HG02678 (cell line): ENCODE data around the gene PEX11A.
A peak's percentile ranks its signal among the peaks of the same experiment; 100 is the strongest.
"Not testable (repeated sequence)": the region's sequence is repeated elsewhere in the genome, so short reads cannot be mapped to it uniquely, and the experiment has no call there.

Experiments used
- ATAC-seq: cut with Tn5 transposase; IDR thresholded peaks from one replicate; pipeline ENCODE4 v1.9.1; 2021; ENCODE audit warnings: mild to moderate bottlenecking, moderate library complexity; ENCODE audit not compliant: unreplicated experiment

The PEX11A gene, protein sequence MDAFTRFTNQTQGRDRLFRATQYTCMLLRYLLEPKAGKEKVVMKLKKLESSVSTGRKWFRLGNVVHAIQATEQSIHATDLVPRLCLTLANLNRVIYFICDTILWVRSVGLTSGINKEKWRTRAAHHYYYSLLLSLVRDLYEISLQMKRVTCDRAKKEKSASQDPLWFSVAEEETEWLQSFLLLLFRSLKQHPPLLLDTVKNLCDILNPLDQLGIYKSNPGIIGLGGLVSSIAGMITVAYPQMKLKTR

DNA sequence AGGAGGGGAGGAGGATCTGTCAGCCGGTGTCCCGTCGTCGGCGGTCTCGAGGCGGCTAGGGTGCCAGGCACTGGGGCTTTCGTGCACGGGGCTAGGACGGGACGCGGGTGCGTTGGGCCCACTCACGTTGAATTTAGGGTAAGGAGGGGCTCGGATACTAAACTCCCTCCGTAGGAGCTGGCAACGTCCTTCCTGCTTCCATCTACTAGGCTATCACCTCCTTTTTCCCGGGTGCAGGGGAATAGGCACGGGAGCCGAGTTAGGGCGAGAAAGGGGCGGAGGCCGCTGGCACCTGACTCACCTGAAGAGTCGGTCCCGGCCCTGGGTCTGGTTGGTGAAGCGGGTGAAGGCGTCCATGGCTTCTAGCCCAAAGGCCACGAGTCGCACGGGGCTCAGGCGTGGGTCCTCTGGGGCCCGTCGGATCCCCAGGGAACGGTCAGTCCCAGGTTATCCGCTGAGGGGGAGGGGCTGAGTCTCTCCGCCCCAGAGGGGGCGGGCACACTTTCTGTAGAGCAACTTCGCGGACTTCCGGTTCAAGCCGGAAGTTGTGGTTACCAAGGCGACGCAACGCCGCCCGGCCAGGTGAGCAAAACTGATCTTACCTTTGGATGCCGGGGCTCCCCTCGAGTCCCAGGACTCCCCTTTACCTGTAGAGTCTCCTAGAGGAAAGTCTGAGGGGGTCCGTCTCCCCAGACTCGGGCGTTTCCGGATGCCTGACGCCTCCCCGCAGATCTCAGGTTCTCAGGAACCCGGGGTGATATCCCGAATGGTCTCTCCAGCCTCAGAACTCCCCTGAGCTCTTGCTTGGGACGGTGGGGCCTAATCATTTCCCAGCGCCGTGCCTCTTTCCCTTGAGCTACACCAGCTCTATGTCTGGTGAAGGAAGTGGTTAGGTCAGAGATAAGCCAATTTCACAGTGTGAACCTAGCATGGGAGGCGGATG is at the start of gene PEX11A, which contains the start of gene WDR93:
TSS of gene PEX11A (minus strand) at position 479 of the 943 bp plus-strand sequence. CDS start at position 357, 122 bp downstream.
TSS of gene WDR93 (plus strand) at position 536 of the 943 bp plus-strand sequence. CDS start 10,936 bp downstream, outside the sequence.
- ATAC-seq, result peak; percentile 90

DNA sequence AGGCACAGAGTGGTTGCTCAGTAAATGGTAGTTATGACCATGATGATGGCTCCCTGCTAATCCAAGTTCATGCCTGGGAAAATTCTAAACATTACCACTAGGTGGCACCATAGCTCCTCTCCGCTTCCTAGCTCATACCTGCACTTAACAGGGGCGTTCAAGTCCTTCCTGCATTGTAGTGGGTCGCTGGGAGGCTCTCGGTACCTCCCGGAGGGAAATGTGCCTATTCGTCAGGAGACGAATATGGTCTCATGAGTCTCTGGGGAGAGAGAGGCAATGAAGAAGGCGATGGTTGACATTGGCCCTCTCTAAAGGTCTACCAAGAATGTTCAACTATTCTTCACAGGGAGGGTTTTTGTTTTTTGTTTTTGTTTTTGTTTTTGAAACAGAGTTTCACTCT is 49.6 kb upstream of the PEX11A start:
- ATAC-seq, result peak; percentile 63

DNA sequence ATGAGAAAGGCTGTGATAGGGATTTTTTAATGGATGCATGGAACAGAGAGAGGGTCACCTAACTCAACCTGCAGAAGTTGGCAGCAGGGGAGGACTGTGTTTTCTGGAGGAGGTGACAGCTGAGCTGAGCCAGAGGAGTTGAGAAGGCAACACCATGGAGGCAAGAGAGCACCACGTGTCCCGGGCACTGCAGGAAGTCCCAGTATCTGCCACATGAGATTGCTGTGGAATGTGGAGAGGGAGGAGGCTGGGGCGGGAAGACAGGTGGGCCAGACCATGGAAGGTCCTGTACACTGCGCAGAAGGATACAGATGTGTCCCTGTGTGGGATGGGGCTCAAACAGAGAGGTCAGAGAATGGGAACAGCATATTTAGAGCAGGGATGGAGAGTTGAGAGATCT is 45.2 kb upstream of the PEX11A start:
- no peak for ATAC-seq

DNA sequence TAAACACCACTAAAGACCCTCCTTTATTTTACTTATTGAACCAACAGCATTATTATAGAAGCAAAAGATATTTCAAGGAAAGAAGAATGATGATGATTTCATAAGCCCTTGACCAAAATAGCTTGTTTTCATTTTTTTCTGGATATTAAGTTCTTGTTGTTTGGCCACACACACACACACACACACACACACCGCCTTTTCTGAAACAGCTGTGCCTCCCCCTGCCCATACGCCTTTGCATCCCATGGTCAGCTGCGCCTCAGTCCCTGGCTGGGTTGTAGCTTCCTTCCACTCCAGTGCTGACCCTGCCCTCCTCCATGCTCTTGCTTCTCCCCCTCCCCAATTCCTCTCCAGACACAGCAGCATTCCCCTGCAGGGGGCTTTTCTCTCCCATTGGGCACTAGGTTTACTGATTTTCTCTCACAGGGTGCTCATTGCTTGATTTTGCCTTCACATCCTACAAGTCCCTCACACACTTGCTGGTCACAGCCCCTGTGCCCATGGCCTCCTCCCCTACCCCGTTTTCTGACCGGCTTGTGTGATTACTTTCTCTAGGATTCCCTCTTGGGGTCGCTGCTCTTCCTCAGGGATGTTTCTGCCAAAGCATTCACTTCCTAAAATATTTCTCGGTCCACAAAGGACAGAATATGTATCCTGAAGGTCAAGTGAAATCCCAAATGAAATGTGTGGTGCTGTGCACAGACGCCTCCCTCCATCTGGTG is 42.1 kb upstream of the PEX11A start:
- no peak for ATAC-seq

DNA sequence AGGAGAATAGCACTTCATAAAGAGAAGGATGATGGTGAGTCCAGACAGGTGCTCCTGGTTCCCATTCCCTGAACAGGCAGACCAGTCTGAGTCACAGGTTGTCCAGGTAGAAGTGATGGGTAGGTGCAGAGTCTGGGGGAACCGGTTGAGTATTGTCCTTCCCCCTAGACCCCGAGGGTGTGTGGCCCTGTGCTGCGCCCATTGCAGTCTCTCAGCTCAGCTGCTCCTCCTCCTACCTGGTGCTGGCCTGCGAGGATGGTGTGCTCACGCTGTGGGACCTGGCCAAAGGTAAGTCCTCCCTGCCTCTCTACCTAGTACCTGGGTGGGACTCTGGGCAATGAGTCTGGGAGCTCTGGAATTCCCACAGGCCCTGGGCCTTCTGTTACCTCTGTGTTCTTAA is 40.7 kb upstream of the PEX11A start:
- ATAC-seq, result no peak

DNA sequence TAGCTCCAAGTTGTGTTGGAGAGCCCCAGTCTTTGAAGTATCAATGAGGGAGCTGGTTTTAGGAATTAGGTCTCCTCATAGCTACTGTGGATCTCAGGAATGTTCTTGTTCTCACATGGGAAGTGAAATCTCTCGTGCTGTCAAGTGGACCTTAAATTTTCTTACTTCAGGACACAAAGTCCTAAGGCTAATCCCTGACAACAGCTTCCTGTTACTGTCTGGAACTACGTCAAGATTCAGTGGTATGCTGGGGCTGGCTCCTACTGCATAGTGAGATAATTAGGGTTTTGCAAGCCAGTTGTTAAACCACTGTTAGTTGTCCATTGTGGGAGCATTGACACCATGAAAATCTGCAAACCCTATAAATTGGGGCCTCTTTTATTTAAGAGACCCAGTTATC is 37.7 kb upstream of the PEX11A start:
- no peak for ATAC-seq

DNA sequence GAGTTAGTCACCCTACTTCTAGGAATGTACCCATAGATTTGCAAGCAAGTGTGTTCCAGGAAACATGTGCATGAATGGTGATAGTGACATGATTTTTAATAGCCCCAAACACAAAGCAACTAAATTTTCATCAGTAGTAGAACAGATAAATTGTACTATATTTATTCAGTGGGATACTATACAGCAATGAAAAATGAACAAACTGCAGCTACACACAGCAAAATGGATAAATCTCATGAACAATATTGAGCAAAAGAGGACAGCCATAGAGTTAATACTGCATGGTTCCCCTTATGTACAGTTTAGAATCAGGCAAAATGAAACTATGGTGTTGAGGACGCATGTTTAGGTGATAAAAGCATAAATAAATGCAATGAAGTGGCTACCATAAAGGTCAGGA is 34.5 kb upstream of the PEX11A start:
- ATAC-seq, result no peak

DNA sequence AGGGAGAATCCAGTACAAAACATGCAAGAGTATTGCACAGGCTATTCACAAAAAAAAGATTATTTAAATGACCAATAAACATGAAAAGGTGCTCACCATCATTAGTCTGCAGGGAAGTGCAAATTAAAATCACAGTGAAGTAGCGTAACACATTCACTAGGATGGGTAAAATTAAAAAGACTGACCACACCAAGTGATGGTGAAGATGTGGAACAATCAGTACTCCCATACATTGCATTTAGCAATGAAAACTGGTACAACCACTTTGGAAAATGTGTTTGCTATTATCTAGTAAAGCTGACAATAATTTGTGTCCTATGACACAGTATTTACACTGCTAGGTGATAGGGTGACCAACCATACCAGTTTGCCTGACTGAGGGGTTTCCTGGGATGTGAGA is 34.1 kb upstream of the PEX11A start:
- ATAC-seq, result no peak

DNA sequence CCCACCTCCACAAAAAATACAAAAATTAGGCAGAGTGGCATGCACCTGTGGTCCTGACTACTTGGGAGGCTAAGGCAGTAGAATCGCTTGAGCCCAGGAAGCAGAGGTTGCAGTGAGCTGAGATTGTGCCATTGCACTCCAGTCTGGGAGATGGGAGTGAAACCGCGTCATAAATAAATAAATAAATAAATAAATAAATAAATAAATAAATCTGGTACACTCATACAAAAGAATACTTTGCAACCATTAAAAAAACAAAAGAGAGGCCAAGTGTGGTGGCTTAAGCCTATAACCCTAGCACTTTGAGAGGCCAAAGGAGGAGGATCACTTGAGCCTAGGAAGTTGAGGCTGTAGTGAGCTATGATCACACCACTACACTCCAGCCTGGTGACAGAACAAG is 32.5 kb upstream of the PEX11A start:
- no peak for ATAC-seq

DNA sequence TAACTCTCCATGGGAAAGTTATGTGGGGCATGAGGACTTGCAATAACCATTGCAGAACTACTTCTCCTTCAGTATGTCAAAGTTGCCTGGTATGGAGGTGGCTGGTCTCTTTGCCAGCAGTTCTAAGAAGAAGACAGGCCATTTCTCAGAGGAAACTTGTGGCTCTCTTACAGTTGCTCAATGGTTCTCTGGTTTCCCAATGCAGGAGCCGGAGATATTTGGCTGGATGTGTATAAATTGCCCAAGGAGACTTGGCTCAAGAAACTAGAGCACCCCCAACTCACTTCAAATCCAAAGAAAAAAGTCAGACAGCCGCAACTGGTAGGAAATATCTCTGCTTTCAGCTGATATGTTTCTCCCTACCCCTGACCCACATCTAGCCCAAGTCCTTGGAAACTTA is 24.2 kb upstream of the PEX11A start:
- ATAC-seq, result no peak

DNA sequence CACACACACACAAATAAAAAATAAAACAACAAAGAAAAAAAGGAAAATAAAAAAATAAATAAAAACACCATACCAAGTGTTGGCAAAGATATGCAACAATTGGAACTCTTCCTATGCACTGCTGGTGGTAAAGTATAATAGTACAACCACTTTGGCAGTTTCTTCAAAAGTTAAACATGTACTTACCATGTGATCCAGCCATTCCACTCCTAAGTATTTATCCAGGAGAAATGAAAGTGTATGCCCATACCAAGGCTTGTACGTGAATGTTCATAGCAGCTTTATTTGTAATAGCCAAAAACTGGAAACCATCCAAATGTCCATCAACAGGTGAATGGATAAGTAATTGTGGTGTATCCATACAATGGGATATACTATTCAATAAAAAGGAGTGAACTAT is 17.0 kb upstream of the PEX11A start:
- no peak for ATAC-seq

DNA sequence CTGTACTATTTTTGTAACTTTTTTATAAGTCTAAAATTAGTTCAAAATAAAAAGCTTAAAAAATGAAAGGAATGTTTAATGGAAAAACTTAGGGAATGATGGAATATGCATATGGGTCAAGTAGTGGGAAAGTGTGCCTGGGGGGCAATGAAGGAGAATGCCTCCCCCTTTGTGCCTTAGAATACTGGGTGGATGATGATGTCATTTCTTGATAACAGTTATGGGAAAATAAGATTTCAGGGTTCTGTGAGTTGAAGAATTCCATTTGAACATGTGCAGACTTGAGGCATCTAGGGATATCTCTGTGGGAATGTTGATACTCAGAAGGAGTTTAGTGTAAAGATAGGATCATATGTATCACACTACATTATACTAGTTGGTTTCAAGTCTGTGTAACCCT is 13.9 kb upstream of the PEX11A start:
- ATAC-seq, result no peak

DNA sequence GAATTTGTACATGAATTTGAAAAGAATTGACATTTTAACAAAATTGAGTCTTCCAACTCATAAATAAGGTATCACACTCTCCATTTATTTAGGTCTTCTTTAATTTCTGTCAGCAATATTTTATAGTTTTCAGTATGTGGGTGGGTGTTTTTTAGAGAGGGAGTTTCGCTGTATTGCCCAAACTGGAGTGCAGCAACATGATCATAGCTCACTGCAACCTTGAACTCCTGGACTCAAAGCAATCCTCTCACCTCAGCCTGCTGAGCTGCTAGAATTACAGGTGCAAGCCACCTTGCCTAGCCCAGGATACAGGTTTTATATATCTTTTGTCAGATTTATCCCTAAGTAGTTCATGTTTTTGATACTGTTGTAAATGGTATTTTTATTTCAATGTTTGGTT is 4.6 kb upstream of the PEX11A start:
- ATAC-seq, result no peak

DNA sequence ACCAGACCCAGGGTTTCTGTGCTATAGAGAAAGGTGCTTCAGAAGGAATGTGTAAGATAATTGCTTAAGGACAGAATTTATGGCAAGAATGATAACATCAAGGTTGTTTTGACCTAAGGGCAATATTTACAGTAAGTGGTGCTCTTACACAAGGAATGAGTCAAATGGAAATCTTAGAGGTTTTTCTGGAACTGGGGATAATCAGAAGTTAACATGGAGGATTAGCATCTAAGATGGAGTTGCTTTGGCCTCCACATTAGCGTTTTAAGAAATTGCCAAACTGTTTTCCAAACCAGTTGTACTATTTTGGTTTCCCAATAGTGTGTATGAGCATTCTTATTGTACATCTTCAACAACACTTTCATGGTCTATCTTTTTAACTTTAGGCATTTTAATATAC is 3.1 kb upstream of the PEX11A start:
- no peak for ATAC-seq

DNA sequence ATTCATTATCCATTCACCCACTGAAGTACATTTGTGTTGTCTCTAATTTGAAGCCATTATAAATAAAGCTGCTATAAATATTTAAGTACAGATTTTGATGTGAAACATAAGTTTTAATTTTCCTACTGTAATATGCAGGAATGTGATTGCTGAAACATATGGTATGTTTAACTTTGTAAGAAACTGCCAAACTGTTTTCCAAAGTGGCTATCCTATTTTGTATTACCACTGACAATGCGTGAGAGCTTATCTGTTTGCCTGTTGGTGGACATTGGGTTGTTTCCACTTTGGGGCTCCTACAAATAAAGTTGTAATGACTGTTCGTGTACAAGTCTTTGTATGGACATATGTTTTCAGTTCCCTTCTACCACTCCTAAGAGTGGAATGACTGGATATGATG is 2.5 kb upstream of the PEX11A start:
- ATAC-seq, result no peak

DNA sequence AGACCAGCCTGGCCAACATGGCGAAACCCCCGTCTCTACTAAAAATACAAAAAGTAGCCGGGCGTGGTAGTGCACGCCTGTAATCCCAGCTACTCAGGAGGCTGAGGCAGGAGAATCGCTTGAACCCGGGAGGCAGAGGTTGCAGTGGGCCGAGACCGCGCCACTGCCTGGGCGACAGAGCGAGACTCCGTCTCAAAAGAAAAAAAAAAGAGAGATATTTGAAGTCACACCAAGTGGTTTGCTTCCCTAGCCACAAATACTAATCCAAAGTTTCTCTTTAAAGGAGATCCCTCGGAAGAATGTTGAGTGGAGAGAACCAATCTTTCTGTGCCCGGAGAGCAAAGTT is 651 bp downstream of the PEX11A start:
- not testable (repeated sequence) for ATAC-seq

DNA sequence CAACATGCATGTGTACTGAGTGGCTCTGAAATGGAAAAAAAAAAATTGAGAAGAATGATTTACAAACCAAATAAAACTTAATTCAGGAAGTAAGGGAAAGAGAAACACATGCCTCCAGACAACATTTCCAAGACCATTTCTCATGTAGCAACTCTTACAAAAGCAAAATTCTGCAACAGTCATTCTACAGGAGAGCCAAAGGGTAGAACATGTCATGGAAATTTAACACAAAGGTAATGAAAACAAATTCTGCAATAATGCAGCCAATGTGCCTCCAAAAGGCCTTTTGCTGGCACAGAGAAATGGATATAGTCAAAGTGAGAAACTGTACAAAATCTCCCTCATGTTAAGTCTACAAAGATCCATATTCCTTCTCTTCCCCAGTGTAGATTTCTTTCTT is 4.0 kb downstream of the PEX11A start:
- no peak for ATAC-seq

DNA sequence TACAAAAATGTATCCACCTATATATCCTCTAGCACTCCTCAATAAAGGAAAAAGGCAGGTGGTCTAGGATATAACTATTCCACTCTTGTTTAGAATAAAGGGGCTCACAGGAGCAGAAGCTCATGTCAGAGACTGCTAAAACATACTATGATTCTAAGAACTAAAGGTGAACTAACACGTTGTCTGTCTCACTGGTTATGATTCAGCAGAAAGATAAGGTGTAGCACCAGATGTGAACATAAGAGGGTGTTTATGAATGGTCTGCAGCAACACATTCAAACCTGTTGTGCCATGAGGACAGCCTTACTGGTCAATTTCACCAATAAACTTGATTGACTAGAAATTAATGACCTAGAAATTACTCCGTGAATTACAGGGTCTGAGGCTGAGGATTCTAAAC is 4.6 kb downstream of the PEX11A start:
- ATAC-seq, result no peak

DNA sequence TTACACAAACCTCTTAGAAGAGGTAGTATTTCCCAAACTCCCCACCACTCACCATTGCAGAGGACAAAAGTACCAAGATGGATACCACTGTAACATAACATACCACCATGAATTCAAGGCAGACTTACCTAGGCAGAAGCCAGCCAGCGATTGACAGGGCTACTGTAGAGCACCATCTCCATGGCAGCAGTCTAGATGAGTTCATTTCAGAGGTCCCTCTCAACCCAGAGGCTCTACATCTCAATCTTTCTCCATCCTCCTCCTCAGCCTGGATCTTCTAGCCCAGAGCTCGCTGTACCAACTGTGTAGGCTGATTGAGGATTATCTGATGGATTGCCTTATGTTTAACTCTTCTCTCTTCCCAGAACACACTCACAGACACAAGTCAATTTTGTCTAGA is 9.4 kb downstream of the PEX11A start:
- ATAC-seq, result no peak

DNA sequence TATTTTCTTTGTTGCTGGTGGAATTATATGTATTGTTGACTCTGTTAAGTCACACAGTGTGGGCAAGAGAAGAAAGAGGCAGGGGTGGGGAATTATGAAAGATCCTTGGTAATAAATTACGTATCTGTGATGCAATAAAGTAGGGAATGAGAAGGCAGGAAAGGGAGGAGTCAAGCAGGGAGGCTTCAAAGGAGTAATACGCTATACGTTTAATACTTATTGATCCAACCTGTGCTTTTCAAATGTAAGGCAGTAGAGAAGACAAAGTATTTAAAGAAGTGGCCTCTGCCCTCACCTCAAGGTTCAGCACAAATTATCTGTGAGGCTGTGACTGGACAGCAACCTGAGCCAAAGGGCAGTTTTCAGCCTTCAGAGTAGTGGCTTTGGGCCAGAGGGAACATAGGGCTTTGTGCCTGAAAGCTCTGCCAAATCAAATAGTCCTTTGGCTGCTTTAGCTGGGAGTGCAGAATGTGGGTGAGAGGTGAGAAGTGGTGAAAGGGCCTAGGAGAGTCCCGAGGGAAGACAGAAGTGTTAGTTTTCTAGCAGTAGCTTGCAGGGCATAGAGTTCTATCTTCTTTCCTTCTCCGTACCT is 10.2 kb downstream of the PEX11A start:
- ATAC-seq, result no peak

DNA sequence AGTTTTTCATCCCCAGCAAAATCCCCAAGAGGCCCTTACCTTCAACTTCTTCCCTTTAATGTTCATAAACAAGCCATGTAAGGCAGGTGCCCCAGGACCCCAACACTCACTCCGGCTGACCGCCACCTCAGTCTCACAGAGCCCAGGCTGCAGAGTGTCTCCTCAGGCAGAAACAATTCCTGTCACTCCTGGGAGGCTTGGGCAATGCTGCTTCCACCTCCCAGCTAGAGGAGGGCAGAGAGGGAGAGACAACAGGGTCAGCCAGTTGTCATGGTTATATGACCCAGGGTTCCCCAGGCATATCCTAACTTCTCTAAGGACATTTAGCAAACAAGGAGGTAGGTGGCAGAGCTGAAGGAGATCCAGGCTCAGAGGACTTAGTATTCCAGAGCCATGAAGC is 11.3 kb downstream of the PEX11A start, which contains the start of gene PLIN1:
TSS of gene PLIN1 (minus strand) at position 156 of the 400 bp plus-strand sequence. CDS start 1,878 bp downstream, outside the sequence.
- ATAC-seq, result no peak
